Stimulated activated effector memory CD8-positive, alpha-beta T cell treated with anti-CD3 and anti-CD28 coated beads, Interleukin-12 subunit alpha, Interleukin-12 subunit beta, amount 100 ng/mL, for 72 hours (primary cell): ENCODE measurements around the gene CLCF1.

ENCODE experiments used
- ATAC-seq: fragments of 150-1000 bp; cut with Tn5 transposase; 2 replicates; pipeline ENCODE4 v1.10.0; 2021
- DNase-seq, 2 donors: peaks; one replicate each; pipeline ENCODE4 v3.0.0; 2021 to 2022; ENCODE audit warnings: low spot score in 2 of 2
- H3K27ac Mint-ChIP-seq: one replicate; pipeline ENCODE4 v1.8.0; 2022; ENCODE audit warnings: mild to moderate bottlenecking, mixed read lengths
- H3K36me3 Mint-ChIP-seq: one replicate; pipeline ENCODE4 v1.8.0; 2022; ENCODE audit warnings: mild to moderate bottlenecking, mixed read lengths
- H3K4me1 Mint-ChIP-seq: one replicate; pipeline ENCODE4 v1.8.0; 2022; ENCODE audit warnings: mixed read lengths
- H3K4me3 Mint-ChIP-seq: one replicate; pipeline ENCODE4 v1.8.0; 2022; ENCODE audit warnings: mild to moderate bottlenecking, mixed read lengths
- H3K9me3 Mint-ChIP-seq: one replicate; pipeline ENCODE4 v1.8.0; 2022; ENCODE audit warnings: mixed read lengths

The CLCF1 gene

DNA sequence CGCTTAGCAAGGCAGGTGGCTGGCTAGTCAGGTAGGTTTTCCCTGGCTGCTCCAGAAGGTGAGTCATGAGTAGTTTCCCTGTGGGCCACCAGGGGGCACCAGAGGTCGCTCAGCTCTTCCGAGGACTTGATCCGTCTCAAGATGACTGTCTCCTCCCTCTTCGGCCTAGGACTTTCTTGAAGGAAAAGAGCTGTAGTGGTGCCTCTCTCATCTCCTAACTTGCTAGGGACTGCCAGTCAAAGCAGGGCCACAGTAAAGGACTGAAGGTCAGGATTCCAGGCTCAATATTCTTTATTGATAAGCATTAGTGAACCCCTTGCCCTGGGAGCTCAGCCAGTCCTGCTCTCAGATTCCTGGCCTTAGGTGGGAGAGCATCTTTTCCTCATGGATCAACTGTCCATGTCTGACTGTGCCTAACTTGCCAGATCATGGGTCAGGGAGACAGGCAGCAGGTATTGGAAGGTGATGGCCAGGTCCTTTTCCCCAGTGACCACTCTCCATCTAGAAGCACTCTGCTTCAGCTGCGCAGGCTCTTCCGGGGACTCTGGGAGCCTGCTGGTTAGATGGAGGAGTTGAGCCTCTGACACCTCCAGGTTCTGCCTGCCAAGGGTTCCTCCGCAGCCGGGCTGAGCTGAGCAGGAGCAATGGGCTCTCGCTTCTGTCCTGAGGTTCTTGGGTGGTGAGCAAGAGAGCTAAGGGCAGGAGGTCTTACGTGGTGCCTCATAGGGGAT lies 22.0 kb downstream of the CLCF1 start:
- Mint-ChIP-seq H3K9me3 (no peaks in the 10 kb centered on the region), H3K4me1 (peaks cover 69% of the 10 kb centered on the region), H3K27ac (peak overlapping the region; percentile 52), H3K36me3 (peaks cover 17% of the 10 kb centered on the region), H3K4me3 (peak overlapping the region; percentile 87)
- DNase-seq (peak; percentile 50 to 68), ATAC-seq (no peak)

DNA sequence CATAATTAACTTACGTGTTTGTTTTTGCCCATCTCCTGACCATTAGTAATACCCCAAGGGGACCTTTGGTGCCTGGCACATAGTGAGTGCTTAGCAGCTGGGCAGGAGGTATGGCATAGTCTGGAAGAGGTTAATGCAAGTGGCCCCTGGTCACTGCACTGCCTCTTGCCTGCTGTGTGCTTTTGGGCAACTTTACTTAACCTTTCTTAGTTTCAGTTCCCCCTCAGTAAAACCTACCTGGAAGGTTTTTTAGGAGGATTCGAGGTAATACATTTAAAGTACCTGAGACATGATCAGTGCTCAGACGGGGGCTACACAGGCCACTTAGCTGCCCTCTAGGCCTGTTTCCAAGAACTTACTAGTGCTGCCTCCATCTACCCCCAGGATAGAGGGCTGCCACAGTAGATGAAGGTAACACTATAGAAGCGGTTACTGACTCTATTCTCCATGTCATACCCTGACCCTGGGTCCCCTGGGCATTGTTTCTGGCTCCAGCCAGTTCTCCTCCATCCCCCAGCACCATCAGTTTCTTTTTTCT lies 23.4 kb downstream of the CLCF1 start:
- no peak overlapping the region for H3K4me3 Mint-ChIP-seq

DNA sequence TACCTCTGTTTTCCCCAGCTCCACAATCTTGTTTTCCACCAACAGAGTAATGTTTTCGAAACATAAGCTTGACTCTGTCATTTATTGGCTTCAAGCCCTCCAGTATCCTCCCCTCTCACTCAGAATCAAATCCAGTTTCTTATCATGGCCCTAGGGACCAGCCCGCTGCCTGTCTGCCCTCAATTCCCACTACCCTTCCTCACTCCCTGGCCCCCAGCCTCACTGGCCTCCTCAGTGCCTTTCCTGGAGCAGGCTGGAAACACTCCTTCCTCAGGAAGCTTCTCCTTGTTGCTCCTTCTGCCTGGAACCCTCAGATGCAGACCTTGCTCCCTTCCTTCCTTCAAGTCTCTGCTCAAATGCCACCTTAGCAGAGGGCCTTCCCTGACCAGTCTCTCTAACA lies 23.9 kb downstream of the CLCF1 start:
- Mint-ChIP-seq H3K36me3 (peaks cover 12% of the 10 kb centered on the region), H3K9me3 (no peaks in the 10 kb centered on the region), H3K4me3 (no peak overlapping the region), H3K4me1 (peaks cover 71% of the 10 kb centered on the region), H3K27ac (peak overlapping the region; percentile 74)
- no peak for DNase-seq
- no peak for ATAC-seq

More for the DNA sequence above, 23.4 kb downstream of the CLCF1 start:
- Mint-ChIP-seq H3K9me3 (no peaks in the 10 kb centered on the region), H3K4me1 (peaks cover 73% of the 10 kb centered on the region), H3K36me3 (peaks cover 12% of the 10 kb centered on the region), H3K27ac (peak overlapping the region; percentile 74)
- DNase-seq: no peak
- no peak for ATAC-seq

DNA sequence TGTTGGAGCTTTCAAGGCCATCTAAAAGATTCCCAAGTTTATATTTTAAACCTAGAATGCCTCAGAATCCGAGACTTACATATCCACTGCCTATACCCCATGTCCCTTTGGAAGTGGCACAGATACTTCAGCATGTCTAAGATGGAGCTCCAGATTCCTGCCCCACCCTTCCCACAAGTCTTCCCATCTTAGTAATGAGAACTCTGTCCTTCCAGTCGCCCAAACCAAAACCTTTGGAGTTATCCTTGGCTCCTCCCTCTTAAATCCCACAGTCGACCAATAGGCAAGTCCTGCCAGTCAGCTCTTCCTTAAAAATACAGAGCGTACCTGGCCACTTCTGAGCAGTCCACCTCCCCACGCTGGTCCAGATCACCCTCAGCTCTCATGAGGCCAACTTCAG lies 24.4 kb downstream of the CLCF1 start:
- Mint-ChIP-seq H3K36me3 (peaks cover 12% of the 10 kb centered on the region), H3K4me3 (no peak overlapping the region), H3K27ac (peak overlapping the region; percentile 74), H3K4me1 (peaks cover 69% of the 10 kb centered on the region), H3K9me3 (no peaks in the 10 kb centered on the region)
- DNase-seq: no peak
- ATAC-seq: no peak

DNA sequence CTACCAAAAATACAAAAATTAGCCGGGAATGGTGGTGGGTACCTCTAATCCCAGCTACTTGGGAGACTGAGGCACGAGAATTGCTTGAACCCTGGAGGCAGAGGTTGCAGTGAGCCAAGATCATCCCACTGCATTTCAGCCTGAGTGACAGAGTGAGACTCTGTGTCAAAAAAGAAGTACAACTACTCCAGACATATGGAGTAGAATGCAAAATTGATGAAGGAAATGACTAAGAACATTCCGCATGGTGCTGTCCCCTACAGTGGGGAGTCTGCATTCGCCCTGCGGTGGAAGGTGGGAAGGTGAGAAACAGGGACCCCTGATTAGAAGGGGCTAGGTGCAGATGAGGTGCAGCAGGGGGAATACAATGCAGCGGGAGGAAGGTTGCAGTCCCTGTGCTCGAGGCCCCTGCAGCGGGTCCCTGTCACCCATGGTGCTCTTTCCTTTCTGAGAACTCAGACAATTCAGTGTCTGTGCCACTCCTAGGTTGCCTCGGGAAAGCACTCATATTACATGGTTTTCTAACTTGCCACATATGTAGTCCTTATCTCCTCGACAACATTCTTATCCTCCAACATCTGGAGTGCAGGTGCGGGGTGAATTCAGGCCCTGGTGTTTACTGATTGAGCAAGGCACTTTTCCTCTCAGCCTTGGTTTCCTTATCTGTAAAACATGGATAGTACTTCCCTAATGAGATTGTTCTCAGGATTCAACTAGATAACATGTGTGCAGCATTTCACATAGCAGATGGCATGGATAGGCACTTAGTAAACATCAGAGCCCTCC lies 25.2 kb downstream of the CLCF1 start:
- H3K27ac Mint-ChIP-seq: peak overlapping the region; percentile 74
- H3K36me3 Mint-ChIP-seq: peaks cover 8% of the 10 kb centered on the region
- DNase-seq (no peak), ATAC-seq (no peak)
- no peak overlapping the region for H3K4me3 Mint-ChIP-seq
- peaks cover 65% of the 10 kb centered on the region for H3K4me1 Mint-ChIP-seq
- no peaks in the 10 kb centered on the region for H3K9me3 Mint-ChIP-seq

DNA sequence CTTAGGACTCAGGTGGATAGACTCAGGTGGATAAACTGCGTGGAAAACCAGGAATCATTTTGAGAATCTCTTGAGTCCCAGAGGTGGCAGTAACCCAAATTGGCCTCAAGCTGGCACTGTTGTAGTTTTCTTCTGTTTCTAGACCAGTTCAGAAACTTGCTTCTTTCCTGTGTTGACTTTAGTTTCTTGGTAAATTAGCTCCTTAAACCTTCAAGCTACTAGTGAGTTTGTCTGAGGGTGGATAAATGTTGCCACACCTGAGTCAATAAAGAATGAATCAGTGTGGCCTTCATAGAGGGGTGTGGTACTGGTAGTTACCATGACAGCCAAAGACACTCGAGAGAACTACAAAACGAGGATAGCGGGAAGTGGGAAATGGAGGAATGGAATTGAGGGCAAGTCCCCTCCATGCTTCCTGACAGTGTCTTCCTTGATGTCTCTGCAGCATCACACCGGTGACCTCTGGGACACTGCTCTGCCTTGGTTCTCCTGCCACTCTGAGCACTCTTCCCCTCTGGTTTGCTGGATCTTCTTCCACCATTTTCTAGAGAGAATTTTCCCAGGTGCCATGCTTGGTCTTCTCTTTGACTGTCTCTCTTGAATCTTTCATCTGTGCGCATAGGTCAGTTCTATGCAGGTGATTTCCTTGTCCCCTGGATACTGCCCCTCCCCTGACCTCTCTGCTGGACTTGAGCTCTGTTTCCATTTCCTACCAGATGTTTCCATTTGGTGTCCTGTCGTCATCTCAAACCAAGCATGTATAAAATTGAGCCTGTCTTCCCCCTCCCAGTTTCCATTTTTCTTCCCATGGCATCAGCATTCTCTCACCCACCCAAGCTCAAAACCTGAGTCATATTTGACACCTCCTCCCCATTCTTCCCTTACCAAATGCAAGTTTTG lies 27.2 kb downstream of the CLCF1 start:
- no peak for DNase-seq
- Mint-ChIP-seq H3K27ac (peak overlapping the region; percentile 3), H3K9me3 (no peaks in the 10 kb centered on the region), H3K4me3 (peak overlapping the region; percentile 13), H3K36me3 (peaks cover 4% of the 10 kb centered on the region), H3K4me1 (peaks cover 50% of the 10 kb centered on the region)
- peak; percentile 78 for ATAC-seq

DNA sequence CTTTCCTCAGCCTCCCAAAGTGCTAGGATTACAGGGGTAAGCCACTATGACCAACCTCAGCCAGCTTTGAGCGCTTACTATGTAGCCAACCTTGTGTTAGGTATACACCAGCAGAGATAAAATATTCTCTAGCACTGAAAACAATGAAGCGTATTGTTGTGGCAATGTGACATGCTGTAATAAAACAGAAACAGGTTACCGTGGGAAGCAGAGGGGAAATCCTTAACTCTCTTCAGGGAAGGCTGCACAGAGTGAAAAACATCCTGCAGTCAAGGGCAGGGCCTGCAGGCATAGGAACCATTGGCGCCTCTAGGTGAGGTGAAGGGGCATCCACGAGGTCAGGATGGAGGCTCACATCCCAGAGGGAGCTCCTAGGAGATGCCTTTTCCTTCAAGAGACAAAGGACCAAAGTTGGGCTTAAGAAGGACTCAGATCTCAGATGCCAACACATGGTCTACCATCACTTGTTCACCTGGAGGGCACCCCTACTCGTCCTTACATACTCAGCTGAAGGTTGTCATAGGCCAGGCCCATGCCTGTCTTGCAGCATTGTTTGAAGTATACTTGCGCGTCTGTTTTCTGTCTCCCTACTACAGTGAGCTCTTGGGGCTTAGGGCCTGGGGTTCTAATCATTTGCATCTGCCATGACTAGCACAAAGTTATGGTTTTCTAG lies 28.0 kb downstream of the CLCF1 start:
- no peaks in the 10 kb centered on the region for H3K9me3 Mint-ChIP-seq
- ATAC-seq: peak; percentile 38
- no peak for DNase-seq
- H3K27ac Mint-ChIP-seq: peak overlapping the region; percentile 3
- peaks cover 46% of the 10 kb centered on the region for H3K4me1 Mint-ChIP-seq
- peak overlapping the region; percentile 13 for H3K4me3 Mint-ChIP-seq
- H3K36me3 Mint-ChIP-seq: peaks cover 4% of the 10 kb centered on the region

DNA sequence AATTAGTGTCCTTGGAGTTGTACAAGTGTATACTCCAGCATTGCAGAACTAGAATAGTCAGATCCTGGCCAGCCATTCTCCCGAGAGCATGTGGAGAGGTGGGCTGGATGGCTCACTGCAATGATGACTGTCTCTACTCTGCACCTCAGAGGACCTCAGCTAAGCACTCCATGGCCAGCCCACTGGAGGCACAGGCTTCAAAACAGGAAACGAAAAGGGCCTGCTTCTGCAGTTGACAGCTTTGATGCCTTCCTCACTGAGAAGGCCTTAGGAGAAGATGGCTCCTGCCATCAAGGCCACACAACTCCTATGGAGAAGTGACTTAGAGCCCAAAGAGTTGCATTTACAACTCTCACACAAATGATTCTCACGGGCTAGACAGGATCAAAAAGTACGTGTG lies 29.1 kb downstream of the CLCF1 start:
- DNase-seq: no peak
- Mint-ChIP-seq H3K4me1 (peaks cover 38% of the 10 kb centered on the region), H3K4me3 (no peak overlapping the region), H3K36me3 (peaks cover 4% of the 10 kb centered on the region), H3K27ac (peak overlapping the region; percentile 3), H3K9me3 (no peaks in the 10 kb centered on the region)
- peak; percentile 20 for ATAC-seq

DNA sequence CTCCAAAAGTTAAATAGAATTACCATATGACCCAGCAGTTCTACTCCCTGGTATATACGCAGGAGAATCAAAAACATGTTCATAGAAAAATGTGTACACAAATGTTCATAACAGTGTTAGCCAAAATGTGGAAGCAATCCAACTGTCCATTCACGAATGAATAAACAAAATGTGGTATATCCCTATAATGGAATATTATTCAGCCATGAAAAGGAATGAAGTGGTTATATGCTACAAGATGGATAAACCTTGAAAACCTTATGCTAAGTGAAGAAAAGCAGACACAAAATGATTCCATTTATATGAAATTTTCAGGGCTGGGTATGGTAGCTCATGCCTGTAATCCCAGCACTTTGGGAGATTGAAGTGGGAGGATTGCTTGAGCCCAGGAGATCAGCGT lies 36.1 kb downstream of the CLCF1 start:
- Mint-ChIP-seq H3K9me3 (no peaks in the 10 kb centered on the region), H3K36me3 (no peaks in the 10 kb centered on the region)
- ATAC-seq: no peak

DNA sequence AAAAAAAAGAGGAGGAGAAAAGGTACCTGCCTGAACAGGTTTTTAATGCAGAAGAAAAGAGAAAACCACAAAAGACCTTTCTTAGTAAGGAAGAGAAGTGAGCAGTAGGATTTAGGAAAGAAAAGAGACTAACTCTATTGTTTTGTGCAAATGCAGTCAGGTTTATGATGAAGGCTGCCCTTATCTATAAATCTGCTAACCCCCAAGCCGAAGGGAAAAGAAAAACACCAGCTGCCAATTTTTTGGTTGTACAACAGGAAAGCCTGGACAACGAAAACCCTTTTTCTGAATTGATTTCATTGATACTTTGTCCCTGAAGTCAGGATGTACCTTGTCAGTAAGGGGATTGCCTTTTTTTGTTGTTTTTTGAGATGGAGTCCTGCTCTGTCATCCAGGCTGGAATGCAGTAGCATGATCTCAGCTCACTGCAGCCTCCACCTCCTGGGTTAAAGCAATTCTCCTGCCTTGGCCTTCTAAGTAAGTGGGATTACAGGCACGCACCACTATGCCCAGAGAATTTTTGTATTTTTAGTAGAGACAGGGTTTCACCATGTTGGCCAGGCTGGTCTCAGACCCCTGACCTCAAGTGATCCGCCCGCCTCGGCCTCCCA lies 41.2 kb downstream of the CLCF1 start:
- Mint-ChIP-seq H3K27ac (no peak overlapping the region), H3K36me3 (no peaks in the 10 kb centered on the region), H3K4me1 (no peaks in the 10 kb centered on the region), H3K4me3 (no peak overlapping the region), H3K9me3 (no peaks in the 10 kb centered on the region)
- no peak for ATAC-seq
- no peak for DNase-seq

More for the DNA sequence above, 36.1 kb downstream of the CLCF1 start:
- DNase-seq: no peak
- H3K4me3 Mint-ChIP-seq: no peak overlapping the region
- H3K4me1 Mint-ChIP-seq: no peaks in the 10 kb centered on the region
- H3K27ac Mint-ChIP-seq: no peak overlapping the region

DNA sequence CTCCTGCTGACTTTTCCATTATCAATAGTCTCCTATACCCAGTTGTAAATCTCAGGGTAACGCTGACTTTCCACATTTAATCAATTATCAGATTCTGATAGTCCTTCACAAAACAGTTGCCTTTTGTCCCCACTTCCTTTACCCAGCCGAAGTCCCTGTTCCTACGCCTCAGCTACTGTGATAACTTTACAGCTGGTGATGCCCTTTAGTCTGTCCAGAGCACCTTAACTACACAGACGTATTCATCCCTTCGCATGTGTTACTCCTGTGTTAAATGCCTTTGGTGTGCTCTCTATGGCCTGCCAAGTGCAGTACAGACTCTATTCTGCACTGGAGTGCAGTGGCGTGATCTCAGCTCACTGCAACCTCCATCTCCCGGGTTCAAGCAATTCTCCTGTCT lies 49.9 kb downstream of the CLCF1 start:
- no peak overlapping the region for H3K27ac Mint-ChIP-seq
- DNase-seq (no peak), ATAC-seq (no peak)
- no peaks in the 10 kb centered on the region for H3K36me3 Mint-ChIP-seq
- H3K4me3 Mint-ChIP-seq: no peak overlapping the region
- no peaks in the 10 kb centered on the region for H3K4me1 Mint-ChIP-seq
- H3K9me3 Mint-ChIP-seq: no peaks in the 10 kb centered on the region

DNA sequence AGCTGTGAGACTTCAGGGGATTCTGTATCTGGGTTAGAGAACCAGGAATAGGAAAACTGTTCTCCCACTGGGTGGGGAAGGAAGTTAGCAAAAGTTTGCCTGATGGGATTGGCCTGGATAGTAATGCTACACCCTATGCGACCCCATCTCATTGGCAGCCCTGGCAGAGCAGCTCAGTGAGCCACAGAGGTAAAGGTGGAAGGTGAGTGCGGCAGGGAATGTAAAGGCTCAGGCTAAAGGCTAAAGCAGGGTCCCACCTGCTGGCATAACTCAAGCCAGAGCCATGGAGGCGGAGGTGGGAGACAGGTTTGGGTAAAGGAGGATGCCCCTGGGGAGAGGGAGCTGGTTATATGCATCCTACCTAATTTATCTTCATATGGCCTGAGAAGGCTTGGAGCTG lies 51.3 kb downstream of the CLCF1 start:
- Mint-ChIP-seq H3K4me3 (no peak overlapping the region), H3K9me3 (no peaks in the 10 kb centered on the region), H3K4me1 (peaks cover 8% of the 10 kb centered on the region), H3K36me3 (peaks cover 9% of the 10 kb centered on the region), H3K27ac (no peak overlapping the region)
- no peak for DNase-seq
- no peak for ATAC-seq

DNA sequence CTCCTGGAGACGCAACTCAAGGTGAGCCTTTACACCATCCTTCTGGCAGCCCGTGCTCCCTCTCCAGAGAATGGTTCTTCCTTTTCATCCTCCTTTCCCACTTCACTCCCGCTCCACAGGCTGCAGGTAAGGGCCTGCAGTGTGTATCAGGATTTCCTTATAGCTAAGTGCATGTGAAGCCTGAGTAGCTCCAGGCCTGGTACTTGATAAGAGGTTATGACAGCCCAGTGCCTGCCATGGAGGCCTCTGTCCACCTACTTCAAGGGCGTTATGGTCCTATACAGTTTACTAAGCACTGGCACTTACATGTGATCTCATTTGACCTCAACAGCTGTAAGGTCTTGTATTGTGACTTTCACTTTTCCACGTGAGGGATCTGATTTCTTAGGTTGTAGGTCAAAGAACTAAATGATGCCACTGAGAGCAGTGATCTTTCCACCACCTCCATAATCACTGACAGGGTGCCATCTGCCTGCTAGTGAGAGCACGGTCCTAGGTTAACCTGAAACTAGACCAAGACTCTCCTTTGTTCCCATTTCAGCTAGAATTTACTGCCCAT lies 52.0 kb downstream of the CLCF1 start:
- Mint-ChIP-seq H3K27ac (no peak overlapping the region), H3K4me1 (peaks cover 12% of the 10 kb centered on the region), H3K9me3 (no peaks in the 10 kb centered on the region), H3K4me3 (no peak overlapping the region), H3K36me3 (peaks cover 14% of the 10 kb centered on the region)
- no peak for DNase-seq
- no peak for ATAC-seq

DNA sequence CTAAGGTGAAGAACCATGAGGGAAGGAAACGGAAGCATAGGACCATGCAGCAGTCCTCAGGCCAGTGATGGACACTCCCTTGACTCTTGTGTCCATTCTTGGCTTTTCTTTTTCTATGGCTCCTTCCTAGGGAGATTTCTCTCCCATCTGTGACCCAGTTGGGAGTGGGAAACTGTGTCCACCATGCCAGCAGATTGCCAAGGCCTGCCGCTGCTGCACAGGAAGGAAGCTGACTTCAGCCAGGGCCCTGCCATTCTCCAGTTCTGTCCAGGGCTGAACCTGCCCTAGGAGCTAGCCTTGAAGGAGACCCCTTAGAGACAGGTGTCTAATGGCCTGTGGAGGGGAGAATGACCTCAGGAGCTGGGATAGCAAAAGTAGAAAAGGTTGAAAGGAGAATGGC lies 52.7 kb downstream of the CLCF1 start:
- no peak for ATAC-seq

More for the DNA sequence above, 52.7 kb downstream of the CLCF1 start:
- no peak overlapping the region for H3K27ac Mint-ChIP-seq
- H3K4me1 Mint-ChIP-seq: peaks cover 12% of the 10 kb centered on the region
- H3K36me3 Mint-ChIP-seq: peaks cover 14% of the 10 kb centered on the region
- H3K9me3 Mint-ChIP-seq: no peaks in the 10 kb centered on the region
- H3K4me3 Mint-ChIP-seq: no peak overlapping the region
- DNase-seq: no peak
